Kidney (tissue), 14 donors: Measurements from ENCODE around the gene NRAP. TPM values are rescaled to one million over a fixed set of nuclear protein-coding genes. Genes with fewer than 3 reads are reported as not detected.

Experiments used
- DNase-seq, 5 donors: peaks; one replicate each; pipeline ENCODE4 v3.0.0-alpha.2; 2013 to 2020
- FAIRE-seq: peaks from 2 replicates; lab custom pipeline; 2012; peaks lifted over from hg19 to GRCh38; lab: Jason Lieb, UNC
- H3K27ac ChIP-seq, 2 donors: one replicate each; pipeline ENCODE4 v1.7.0; 2013; ENCODE audit warnings: low read depth in 2 of 2, low read length in 2 of 2, inconsistent platforms in 1 of 2
- H3K27me3 ChIP-seq: one replicate; pipeline ENCODE4 v1.7.1; 2013; ENCODE audit warnings: low read length, inconsistent platforms; ENCODE audit not compliant: control insufficient read depth, insufficient read depth
- H3K36me3 ChIP-seq, 3 donors: one replicate each; pipeline versions ENCODE4 v1.7.0 to v1.7.1; 2013; ENCODE audit warnings: low read length in 3 of 3, control low read depth in 1 of 3, inconsistent platforms in 1 of 3; ENCODE audit not compliant: insufficient read depth in 3 of 3, control insufficient read depth in 2 of 3
- H3K4me1 ChIP-seq, 3 donors: one replicate each; pipeline versions ENCODE4 v1.7.0 to v1.7.1; 2013; ENCODE audit warnings: low read length in 3 of 3, inconsistent platforms in 1 of 3, low read depth in 1 of 3; ENCODE audit not compliant: control insufficient read depth in 2 of 3, insufficient read depth in 2 of 3
- H3K4me3 ChIP-seq, 3 donors: one replicate each; pipeline versions ENCODE4 v1.7.0 to v1.8.1; 2013; ENCODE audit warnings: low read length in 3 of 3, control low read depth in 1 of 3, inconsistent platforms in 1 of 3
- H3K9ac ChIP-seq, 3 donors: one replicate each; pipeline versions ENCODE4 v1.7.0 to v1.7.1; 2013; ENCODE audit warnings: low read length in 3 of 3, control low read depth in 1 of 3, inconsistent platforms in 1 of 3
- H3K9me3 ChIP-seq, 3 donors: one replicate each; pipeline versions ENCODE4 v1.7.0 to v1.7.1; 2013; ENCODE audit warnings: low read length in 3 of 3, control low read depth in 1 of 3, inconsistent platforms in 1 of 3; ENCODE audit not compliant: control insufficient read depth in 2 of 3, insufficient read depth in 1 of 3
- CTCF ChIP-seq: IDR thresholded peaks from 3 replicates; pipeline ENCODE4 v1.5.1; 2012; ENCODE audit warnings: mild to moderate bottlenecking, moderate library complexity, borderline replicate concordance; ENCODE audit not compliant: insufficient read depth; ENCODE audit errors: extremely low read depth
- intact Hi-C: fragments of 100-400 bp; cut with DNase I; formaldehyde crosslinking; loops from one replicate; pipeline ENCODE4 v1.11.1; 2022
- polyA plus RNA-seq: library from polyadenylated mRNA; stranded (reverse); fragments of 350-450 nt; fragmentation: Illumina TruSeq; extraction: RNeasy Lipid Tissue Mini Kit (QIAGEN cat#74804); gene quantifications from one replicate; pipeline ENCODE4 v1.2.3, GENCODE V29; 2014; ENCODE audit warnings: low read depth, low replicate concordance; ENCODE audit not compliant: insufficient read depth
- total RNA-seq: library from RNA; stranded (reverse); fragmentation: NEBNext Ultra II Directional; extraction: Animal tissue kit (Norgen Biotek cat#: 25700); gene quantifications from one replicate; pipeline ENCODE4 v1.2.1, GENCODE V29; 2021
- donor health status: control.
- donor health status: control.
- donor health status: control.
- donor health status: control.
- donor health status: control.
- donor health status: DM: yes; HTN: yes; CAD: no.
- donor health status: Normal renal cell carcinoma (clear cell type).

The NRAP gene
- total and polyA plus RNA-seq, 2 donors from 2014 or later, result not detected

- no peak overlapping the region for H3K4me3 ChIP-seq
- H3K27ac ChIP-seq, result no peak overlapping the region
- no peaks in the 10 kb centered on the region for H3K27me3 ChIP-seq
- no peak for TF ChIP-seq CTCF
- H3K9me3 ChIP-seq, result no peaks in the 10 kb centered on the region
- intact Hi-C loops, result no loop called here
- H3K9ac ChIP-seq, result no peak overlapping the region
- H3K4me1 ChIP-seq, result peaks cover 0 to 6% (median 0%) of the 10 kb centered on the region in 3 donors
- DNase-seq (no peak), FAIRE-seq (no peak)
- H3K36me3 ChIP-seq, result no peaks in the 10 kb centered on the region
Observed at GRCh38 chr10:113561214-113561613, 102.6 kb downstream of the NRAP start.

- FAIRE-seq (no peak), DNase-seq (no peak)
- Histone ChIP-seq H3K4me3 (no peak overlapping the region), H3K9ac (no peak overlapping the region), H3K9me3 (no peaks in the 10 kb centered on the region), H3K27me3 (no peaks in the 10 kb centered on the region), H3K4me1 (peaks cover 0 to 6% (median 0%) of the 10 kb centered on the region in 3 donors), H3K27ac (no peak overlapping the region), H3K36me3 (no peaks in the 10 kb centered on the region)
- intact Hi-C loops, result no loop called here
- TF ChIP-seq CTCF, result no peak
Observed at GRCh38 chr10:113560071-113560470, 103.8 kb downstream of the NRAP start.

GRCh38 chr10:113557903-113558321 is 105.9 kb downstream of the NRAP start:
- peak in 1 of 5 donors; percentile 47 for DNase-seq
- no peak for FAIRE-seq
- Histone ChIP-seq H3K4me1 (peaks cover 0 to 3% (median 0%) of the 10 kb centered on the region in 3 donors), H3K27ac (peak overlapping the region in 1 of 2 donors; percentile 71), H3K36me3 (no peaks in the 10 kb centered on the region), H3K9me3 (no peaks in the 10 kb centered on the region), H3K9ac (no peak overlapping the region), H3K4me3 (peak overlapping the region in 1 of 3 donors; percentile 20), H3K27me3 (no peaks in the 10 kb centered on the region)
- no peak for TF ChIP-seq CTCF
- intact Hi-C loops, result no loop called here

- H3K9me3 ChIP-seq, result no peaks in the 10 kb centered on the region
- no peak for FAIRE-seq
- H3K27ac ChIP-seq, result peak overlapping the region in 1 of 2 donors; percentile 71
- H3K36me3 ChIP-seq, result no peaks in the 10 kb centered on the region
- no peak overlapping the region for H3K9ac ChIP-seq
- no peaks in the 10 kb centered on the region for H3K27me3 ChIP-seq
- peaks cover 0 to 3% (median 0%) of the 10 kb centered on the region in 3 donors for H3K4me1 ChIP-seq
- intact Hi-C loops, result no loop called here
- peak in 4 of 5 donors; percentile 51 to 73 (median 56) for DNase-seq
- peak overlapping the region in 1 of 3 donors; percentile 20 for H3K4me3 ChIP-seq
- no peak for TF ChIP-seq CTCF
Observed at GRCh38 chr10:113557424-113557862, 106.4 kb downstream of the NRAP start.
